Measurements from ENCODE around the gene RNF32.

Gene RNF32

GRCh38 chr7:156607332-156608172 is 33.0 kb upstream of the RNF32 start:
- Histone ChIP-seq H3K4me1 (ENCODE audit: low read length) (no peaks in the 10 kb centered on the region), H3K27me3 (ENCODE audit: low read depth, low read length) (peaks cover 16% of the 10 kb centered on the region), H3K27ac (ENCODE audit: low read length) (no peak overlapping the region), H4K20me1 (ENCODE audit: insufficient read depth, low read length) (no peaks in the 10 kb centered on the region), H3K4me3 (ENCODE audit: low read length) (no peak overlapping the region), H3K79me2 (ENCODE audit: low read length) (no peaks in the 10 kb centered on the region), H3K9ac (ENCODE audit: low read length) (no peak overlapping the region), H3K4me2 (ENCODE audit: low read length) (no peak overlapping the region), H3K36me3 (replicated peaks; ENCODE audit: low read depth, low read length) (no peaks in the 10 kb centered on the region), H2AFZ (ENCODE audit: low read depth, low read length) (no peak overlapping the region), H3K9me3 (ENCODE audit: insufficient read depth, low read length) (no peaks in the 10 kb centered on the region)
- TF ChIP-seq CTCF (IDR thresholded peaks at IDR 0.05; ENCODE audit: low read depth, low read length) (no peak), EZH2phosphoT487 (IDR thresholded peaks at IDR 0.05; ENCODE audit: low read depth) (no peak)

DNA sequence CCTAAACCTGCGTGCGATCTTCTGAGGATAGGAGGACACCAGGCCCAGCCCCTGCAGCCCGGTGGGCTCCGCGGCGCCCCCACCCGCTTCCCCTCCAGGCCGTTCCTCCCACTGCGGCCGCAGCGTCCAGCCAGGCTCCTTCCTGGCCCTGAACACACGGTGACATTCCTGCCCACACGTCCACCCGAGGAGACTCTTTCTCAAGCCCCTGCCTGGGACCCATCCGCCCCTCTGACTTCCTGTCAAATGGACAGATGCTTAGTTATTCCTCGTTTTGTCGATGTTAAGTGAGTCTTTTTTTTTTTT is 32.4 kb upstream of the RNF32 start:
- TF ChIP-seq EZH2phosphoT487 (IDR thresholded peaks at IDR 0.05; ENCODE audit: low read depth) (no peak), CTCF (IDR thresholded peaks at IDR 0.05; ENCODE audit: low read depth, low read length) (no peak)
- H3K4me2 ChIP-seq (ENCODE audit: low read length), result no peak overlapping the region

DNA sequence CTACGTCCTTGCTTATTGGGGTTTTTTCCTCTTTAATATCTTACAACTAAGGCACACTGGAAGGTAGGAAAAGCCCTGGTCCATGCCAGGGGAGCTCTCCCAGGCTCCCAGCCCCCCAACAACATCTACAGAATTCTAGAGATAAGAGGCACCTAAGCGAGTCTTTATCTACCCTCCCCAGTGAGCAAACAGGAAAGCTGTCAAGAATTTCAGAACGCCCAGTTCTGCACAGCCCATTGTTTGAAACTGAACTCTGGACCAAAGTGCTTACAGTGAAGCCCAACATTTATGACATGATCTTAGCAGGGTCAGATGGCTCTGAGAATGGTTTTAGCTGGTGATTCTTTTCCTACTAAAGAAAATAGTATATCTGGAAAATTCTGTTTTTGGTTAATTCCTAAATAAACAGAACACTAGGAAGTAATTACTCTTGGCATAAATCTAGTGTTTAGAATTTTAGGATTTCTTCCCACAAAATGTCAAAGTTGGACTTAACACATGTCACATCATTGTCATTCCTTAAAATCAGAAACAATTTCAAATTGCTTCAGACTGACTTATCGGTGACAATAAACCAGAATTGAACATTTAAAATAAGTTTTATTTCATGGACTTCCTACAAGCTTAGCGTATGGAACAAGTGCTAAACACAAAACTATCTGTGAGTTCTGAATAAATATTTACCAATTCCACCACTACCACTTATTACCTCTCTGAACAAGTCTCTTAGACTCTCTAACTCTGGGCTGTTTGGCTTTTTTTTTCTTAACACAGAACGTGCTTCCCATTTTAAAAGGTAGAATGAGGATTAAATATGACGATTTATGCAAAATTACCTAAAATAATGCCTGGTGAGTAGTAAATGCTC is 31.3 kb upstream of the RNF32 start:
- Histone ChIP-seq H3K4me1 (ENCODE audit: low read length) (no peaks in the 10 kb centered on the region), H3K27ac (ENCODE audit: low read length) (no peak overlapping the region), H3K4me3 (ENCODE audit: low read length) (no peak overlapping the region), H2AFZ (ENCODE audit: low read depth, low read length) (no peak overlapping the region), H3K9me3 (ENCODE audit: insufficient read depth, low read length) (no peaks in the 10 kb centered on the region), H3K27me3 (ENCODE audit: low read depth, low read length) (peaks cover 19% of the 10 kb centered on the region; the same call in 1 of the 2 replicates), H3K79me2 (ENCODE audit: low read length) (no peaks in the 10 kb centered on the region), H3K9ac (ENCODE audit: low read length) (no peak overlapping the region), H3K4me2 (ENCODE audit: low read length) (no peak overlapping the region), H4K20me1 (ENCODE audit: insufficient read depth, low read length) (no peaks in the 10 kb centered on the region), H3K36me3 (replicated peaks; ENCODE audit: low read depth, low read length) (no peaks in the 10 kb centered on the region)
- TF ChIP-seq CTCF (IDR thresholded peaks at IDR 0.05; ENCODE audit: low read depth, low read length) (no peak), EZH2phosphoT487 (IDR thresholded peaks at IDR 0.05; ENCODE audit: low read depth) (no peak)

More for the DNA sequence above, 32.4 kb upstream of the RNF32 start:
- no peaks in the 10 kb centered on the region for H3K4me1 ChIP-seq (ENCODE audit: low read length)
- no peaks in the 10 kb centered on the region for H4K20me1 ChIP-seq (ENCODE audit: insufficient read depth, low read length)
- H3K9ac ChIP-seq (ENCODE audit: low read length), result no peak overlapping the region
- no peak overlapping the region for H3K4me3 ChIP-seq (ENCODE audit: low read length)
- H3K27me3 ChIP-seq (ENCODE audit: low read depth, low read length), result peaks cover 12% of the 10 kb centered on the region
- H3K36me3 ChIP-seq (replicated peaks; ENCODE audit: low read depth, low read length), result no peaks in the 10 kb centered on the region
- H3K9me3 ChIP-seq (ENCODE audit: insufficient read depth, low read length), result no peaks in the 10 kb centered on the region
- H3K27ac ChIP-seq (ENCODE audit: low read length), result no peak overlapping the region
- no peak overlapping the region for H2AFZ ChIP-seq (ENCODE audit: low read depth, low read length)
- no peaks in the 10 kb centered on the region for H3K79me2 ChIP-seq (ENCODE audit: low read length)

- Histone ChIP-seq H3K79me2 (ENCODE audit: low read length) (no peaks in the 10 kb centered on the region), H4K20me1 (ENCODE audit: insufficient read depth, low read length) (no peaks in the 10 kb centered on the region), H3K27me3 (ENCODE audit: low read depth, low read length) (peaks cover 27% of the 10 kb centered on the region), H3K9me3 (ENCODE audit: insufficient read depth, low read length) (no peaks in the 10 kb centered on the region), H2AFZ (ENCODE audit: low read depth, low read length) (no peak overlapping the region), H3K4me2 (ENCODE audit: low read length) (no peak overlapping the region), H3K27ac (ENCODE audit: low read length) (no peak overlapping the region), H3K4me1 (ENCODE audit: low read length) (no peaks in the 10 kb centered on the region), H3K36me3 (replicated peaks; ENCODE audit: low read depth, low read length) (no peaks in the 10 kb centered on the region), H3K9ac (ENCODE audit: low read length) (no peak overlapping the region), H3K4me3 (ENCODE audit: low read length) (no peak overlapping the region)
- TF ChIP-seq EZH2phosphoT487 (IDR thresholded peaks at IDR 0.05; ENCODE audit: low read depth) (no peak), CTCF (IDR thresholded peaks at IDR 0.05; ENCODE audit: low read depth, low read length) (no peak)
Measured at GRCh38 chr7:156610130-156610529, 30.4 kb upstream of the RNF32 start.
